ENCODE results near the gene GAPDHS.

GAPDHS gene

DNA sequence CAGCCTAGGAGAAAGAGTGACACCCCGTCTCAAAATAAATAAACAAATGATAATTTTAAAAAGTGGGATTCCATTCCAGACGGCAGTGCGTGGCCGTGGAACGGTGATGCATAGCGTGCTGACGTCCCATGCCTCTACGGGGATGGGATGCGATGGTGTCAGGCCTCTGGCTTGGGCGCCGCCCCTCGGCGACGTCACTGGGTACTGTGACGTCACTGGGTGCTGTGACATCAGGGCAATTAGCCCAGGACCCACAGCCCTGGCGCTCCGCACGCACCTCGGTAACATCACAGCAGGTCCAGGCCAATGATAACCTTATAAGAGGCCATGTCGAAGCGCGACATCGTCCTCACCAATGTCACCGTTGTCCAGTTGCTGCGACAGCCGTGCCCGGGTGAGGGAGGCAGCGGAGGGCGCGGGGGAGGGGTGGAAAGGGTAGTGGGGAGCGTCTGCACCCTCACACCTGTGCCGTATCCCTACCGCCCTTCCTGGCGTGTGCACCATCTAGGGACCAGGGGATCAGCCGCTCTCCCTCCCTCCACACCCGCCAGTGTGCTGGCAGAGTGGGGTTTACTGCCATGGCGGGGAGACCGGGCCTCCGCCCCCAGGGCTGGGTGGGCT lies at the start of gene GAPDHS:
TSS of gene GAPDHS (plus strand) at position 256 of the 621 bp plus-strand sequence. CDS start at position 328, 72 bp downstream.
- DNase-seq (ENCODE audit: low read depth): no peak

DNA sequence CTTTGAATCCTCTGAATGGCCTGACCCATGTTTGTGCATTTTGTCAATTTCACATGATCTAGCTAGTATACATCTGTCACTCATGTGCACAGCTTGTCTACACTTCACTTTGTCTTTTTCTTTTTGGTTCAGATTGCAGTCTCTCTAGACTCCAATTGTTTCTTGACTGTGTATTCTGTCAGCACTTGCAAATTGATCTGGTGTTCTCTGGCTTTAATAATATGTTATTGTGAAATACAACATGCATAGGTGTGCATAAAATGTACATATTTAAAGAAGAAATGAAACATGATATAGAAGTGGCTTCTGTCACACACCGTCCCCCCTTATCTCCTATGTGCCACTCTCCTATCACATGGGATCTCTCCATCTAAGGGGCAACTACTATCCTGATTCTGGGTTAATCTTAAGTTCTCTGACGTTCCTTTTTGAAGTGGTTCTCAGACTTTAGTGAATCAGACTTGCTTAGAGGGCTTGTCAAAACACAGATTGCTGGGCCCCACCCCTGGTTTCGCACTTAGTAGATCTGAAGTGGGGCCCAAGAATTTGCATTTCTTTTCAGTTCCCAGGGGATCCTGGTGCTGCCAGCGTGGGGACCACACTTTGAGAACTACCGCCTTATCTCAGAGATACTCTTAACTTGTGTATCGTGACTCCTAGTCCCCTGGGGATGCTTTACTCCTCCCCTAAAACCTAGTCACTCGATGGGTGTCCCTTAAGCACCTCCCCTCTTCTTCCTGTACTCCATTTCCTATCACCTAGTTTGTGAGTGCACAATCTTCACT lies 48.8 kb upstream of the GAPDHS start:
- DNase-seq (ENCODE audit: low read depth): no peak

GRCh38 chr19:35486268-35486708 lies 47.0 kb upstream of the GAPDHS start:
- no peak for DNase-seq (ENCODE audit: low read depth)

GRCh38 chr19:35487656-35488182 lies 45.5 kb upstream of the GAPDHS start:
- DNase-seq (ENCODE audit: low read depth): no peak

DNA sequence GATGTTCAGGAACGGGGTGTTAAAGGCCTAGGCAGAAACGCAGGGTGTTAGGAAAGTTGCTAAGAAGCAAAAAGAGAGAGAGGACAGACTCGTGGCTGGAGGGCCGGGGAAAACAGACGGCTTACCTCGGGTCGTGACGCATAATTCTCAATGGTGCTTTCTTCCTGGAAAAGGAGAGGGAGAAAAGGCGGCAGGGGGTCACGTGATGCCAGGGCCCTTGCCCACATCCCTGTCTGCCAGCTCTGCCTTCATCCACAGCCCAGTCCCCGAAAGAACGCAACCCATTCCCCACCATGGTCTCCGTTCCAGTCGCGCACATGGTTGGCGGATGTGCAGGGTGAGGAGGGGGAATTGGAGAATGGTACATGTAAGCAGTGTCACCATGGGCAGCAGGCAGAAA lies 44.6 kb upstream of the GAPDHS start:
- DNase-seq (ENCODE audit: low read depth): no peak

DNA sequence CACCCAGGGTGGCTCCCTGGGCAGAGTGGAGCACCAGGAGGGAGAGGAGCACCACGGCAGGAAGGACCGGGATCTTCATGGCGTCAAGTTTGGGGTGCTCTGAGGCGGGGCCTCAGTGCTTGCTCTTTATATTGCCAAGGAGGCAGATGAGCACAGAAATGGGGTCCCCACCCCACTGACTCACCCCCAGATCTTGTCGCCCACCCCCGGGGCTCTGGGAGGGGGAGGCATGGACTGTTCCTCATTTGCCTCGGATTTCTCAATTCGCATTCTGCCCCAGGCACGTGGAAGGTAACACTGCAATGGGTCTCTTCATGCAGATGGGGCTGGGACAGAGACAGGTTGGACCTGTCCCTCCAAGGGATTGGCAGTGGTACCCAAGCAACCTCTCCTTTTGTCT lies 42.9 kb upstream of the GAPDHS start, which contains the start of gene KRTDAP:
TSS of gene KRTDAP (minus strand) at position 101 of the 400 bp plus-strand sequence. CDS start at position 79, 22 bp downstream.
- no peak for DNase-seq (ENCODE audit: low read depth)

GRCh38 chr19:35491836-35492360 lies 41.4 kb upstream of the GAPDHS start:
- no peak for DNase-seq (ENCODE audit: low read depth)

GRCh38 chr19:35493971-35494370 lies 39.3 kb upstream of the GAPDHS start:
- DNase-seq (ENCODE audit: low read depth): no peak

DNA sequence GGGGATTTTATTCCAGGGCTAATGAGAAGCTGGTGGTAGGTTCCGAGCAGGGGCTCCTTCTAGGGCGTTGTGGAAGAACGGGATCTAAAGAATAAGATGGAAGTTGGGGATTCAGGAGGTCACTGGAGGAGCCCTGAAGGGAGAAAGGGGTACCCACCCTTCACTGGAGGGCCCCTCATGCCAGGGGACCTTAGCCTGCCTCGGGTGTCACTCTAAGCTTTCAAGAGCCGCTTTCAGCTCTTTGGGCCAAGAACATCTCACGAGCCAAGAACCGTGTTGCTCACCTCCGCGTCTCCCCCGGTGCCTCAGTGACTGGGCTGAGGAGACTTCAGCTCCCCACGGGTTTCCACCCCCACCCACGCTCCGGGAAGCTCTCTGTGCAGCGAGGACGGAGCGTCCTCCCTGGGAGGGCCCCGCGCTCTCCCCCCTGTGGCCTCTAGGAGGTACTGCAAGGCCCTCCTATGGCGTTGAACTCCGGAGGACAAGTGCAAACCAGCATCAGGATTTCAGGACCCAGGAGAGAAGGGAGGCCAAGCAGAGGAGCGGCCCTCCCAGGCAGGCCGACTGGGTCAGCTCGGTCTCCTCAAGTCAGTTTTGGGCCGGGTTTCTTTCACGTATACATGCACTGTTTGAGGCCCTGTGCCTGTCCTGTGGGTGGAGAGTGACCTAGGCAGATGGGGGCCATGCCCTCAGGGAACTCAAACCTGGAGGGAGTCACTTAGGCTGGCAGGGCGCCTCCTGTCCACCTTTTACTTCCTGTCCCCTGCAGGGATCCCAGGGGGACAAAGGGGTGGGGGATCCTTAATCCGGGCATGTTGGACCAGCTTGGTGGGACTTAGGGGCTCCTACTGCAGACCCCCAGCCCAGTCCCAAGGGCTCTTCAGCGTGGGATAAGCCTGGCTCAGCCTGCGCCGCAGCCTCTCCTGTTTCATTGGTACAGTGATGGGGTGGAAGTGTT lies 37.9 kb upstream of the GAPDHS start:
- no peak for DNase-seq (ENCODE audit: low read depth)

DNA sequence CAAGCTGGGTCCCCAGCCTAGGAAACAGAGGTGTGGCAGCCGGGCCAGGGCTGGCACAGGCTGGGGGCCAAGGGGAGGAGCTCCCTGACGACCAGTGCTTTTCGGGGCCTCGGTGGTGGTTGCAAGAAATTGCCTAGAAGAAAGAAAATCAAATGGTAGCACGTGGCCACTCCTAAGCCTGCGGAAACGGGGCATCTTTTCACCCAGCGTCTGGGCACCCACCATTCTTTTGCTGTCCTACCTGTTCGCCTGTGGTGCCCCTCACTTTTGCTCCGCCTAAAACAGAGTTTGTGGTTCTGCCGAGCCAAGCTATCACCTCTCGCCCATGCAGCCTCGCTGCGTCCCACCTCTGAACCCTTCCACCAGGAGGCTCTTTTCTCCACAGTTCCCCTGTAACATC lies 35.9 kb upstream of the GAPDHS start:
- DNase-seq (ENCODE audit: low read depth): no peak

GRCh38 chr19:35498220-35498619 lies 35.0 kb upstream of the GAPDHS start:
- DNase-seq (ENCODE audit: low read depth): no peak

DNA sequence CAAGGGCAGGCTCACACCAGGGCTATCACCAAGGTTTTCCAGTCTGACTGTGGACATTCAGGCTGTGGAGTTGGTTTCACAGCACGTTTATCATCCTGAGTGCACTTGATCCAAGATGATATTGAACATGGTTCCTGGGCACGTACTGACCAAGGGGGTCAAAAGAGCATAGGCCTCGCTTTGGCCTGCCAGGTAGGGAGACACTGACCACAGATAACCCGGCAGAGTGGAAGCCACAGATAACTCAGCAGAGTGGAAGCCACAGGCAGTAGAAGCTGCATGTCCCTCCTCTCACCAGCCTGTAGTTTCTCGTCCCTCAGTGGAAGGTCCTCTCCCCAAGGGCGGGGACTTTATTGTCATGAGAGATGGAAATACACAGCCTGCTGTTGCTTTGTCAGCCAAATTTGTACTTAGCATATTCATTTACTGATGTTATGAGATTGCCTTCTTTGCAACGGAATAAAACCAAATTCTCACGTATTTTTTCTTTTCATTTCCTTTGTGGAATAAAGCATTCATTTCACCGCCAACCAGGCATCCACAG lies 34.2 kb upstream of the GAPDHS start:
- DNase-seq (ENCODE audit: low read depth): no peak

- DNase-seq (ENCODE audit: low read depth): no peak
Observed at GRCh38 chr19:35500611-35501010, 32.6 kb upstream of the GAPDHS start.

DNA sequence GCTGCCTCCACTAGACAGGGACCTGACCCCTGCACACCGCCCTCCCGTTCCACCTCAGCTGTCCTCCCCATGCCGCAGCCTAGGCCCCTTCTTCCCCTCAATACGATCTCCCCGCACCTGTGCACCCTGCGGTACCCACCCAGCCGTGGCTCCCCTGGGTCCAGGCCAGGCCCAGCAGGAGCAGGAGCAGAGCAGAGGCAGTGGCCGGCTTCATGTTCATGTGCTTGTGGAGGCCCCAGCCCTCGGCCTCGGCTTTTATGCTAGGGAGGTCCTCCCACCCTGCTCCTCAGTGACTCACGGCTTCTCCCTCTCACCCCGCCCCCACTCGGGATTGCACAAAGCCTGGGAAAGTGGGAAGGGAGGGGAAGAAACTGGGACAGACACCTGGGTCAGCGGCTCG lies 31.6 kb upstream of the GAPDHS start:
- DNase-seq (ENCODE audit: low read depth): no peak

DNA sequence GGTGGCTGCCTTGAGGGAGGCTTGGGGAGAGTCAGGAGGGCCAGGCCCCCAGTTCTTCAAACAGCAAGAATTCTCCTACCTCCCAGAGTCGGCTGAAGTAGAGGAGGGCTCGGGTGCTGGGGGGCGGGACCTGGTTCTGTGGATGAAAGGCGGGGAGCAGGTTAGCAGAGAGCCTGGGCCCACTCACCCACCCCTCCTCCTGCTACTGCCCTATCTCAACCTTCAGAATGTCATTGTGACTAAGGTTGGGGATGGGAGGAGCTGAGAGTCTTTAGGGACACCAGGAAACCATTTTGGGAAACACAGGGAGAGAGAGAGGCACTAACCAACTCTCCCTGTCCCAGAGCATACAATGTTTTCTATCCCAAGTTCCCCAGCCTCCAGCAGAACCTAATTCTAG lies 30.5 kb upstream of the GAPDHS start:
- no peak for DNase-seq (ENCODE audit: low read depth)

DNA sequence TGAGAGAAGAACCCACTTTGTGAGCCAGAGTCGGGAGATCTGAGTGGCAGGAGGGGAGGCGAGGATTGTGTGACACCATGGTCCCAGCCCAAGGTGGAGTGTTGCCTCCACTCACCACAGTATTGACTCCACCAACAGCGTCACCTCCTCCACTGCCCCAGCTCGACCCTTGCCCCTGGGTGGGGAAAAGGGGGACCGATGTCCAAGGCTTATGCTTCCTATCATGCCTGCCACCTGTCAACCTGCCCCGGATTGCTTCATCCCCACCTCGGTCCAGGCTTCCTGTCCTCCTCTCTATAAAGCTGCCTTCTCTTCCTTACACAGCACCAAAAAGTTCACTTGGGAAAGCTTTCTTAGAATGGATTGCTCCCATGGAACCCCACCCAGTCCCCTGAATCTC lies 27.2 kb upstream of the GAPDHS start:
- no peak for DNase-seq (ENCODE audit: low read depth)

GRCh38 chr19:35507561-35507960 lies 25.7 kb upstream of the GAPDHS start:
- no peak for DNase-seq (ENCODE audit: low read depth)

DNA sequence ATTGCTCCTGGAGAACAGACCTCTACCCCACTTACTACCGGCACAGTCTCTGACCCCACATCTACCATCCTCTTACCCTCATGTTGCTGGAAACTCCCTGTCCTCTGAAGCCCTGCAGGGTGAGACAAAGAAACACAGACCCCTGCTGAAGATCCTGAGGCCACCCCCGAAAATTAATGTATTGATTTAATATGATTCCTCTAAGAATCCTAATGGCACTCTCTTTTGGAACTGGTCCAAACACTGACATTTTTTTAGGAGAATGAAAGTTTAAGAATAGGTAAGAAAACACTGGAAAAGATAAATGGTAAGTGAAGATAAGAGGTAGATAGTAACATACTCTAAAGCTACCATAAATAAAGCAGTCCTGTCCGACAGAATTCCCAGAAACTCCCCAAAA lies 25.1 kb upstream of the GAPDHS start:
- DNase-seq (ENCODE audit: low read depth): no peak

DNA sequence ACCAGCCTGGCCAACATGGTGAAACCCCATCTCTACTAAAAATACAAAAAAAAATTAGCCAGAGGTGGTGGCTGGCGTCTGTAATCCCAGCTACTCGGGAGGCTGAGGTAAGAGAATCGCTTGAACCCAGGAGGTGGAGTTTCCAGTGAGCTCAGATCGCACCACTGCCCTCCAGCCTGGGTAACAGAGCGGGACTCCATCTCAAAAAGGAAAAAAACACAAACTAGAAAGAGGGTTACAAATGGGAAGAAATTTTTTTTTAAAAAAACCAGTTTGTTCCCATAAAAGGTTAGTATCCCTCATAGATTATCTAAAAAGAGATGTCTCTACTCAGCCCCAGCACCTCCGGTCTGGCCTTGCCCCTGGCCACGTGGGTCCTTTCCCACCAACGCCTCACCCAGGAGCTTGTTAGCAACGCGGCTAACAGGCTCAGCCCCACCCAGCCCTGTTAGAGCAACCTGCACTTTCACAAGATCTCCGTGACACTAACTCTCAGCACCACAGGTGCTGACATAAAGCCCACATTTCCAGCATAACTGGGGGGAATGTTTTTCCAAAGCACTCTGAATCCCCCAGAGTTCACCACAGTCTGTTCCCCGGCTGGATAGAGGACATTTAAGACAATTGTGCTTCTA lies 24.1 kb upstream of the GAPDHS start:
- no peak for DNase-seq (ENCODE audit: low read depth)

GRCh38 chr19:35509861-35510625 lies 23.2 kb upstream of the GAPDHS start:
- no peak for DNase-seq (ENCODE audit: low read depth)
